ENCODE measurements around the gene EGR2.

The EGR2 gene

DNA sequence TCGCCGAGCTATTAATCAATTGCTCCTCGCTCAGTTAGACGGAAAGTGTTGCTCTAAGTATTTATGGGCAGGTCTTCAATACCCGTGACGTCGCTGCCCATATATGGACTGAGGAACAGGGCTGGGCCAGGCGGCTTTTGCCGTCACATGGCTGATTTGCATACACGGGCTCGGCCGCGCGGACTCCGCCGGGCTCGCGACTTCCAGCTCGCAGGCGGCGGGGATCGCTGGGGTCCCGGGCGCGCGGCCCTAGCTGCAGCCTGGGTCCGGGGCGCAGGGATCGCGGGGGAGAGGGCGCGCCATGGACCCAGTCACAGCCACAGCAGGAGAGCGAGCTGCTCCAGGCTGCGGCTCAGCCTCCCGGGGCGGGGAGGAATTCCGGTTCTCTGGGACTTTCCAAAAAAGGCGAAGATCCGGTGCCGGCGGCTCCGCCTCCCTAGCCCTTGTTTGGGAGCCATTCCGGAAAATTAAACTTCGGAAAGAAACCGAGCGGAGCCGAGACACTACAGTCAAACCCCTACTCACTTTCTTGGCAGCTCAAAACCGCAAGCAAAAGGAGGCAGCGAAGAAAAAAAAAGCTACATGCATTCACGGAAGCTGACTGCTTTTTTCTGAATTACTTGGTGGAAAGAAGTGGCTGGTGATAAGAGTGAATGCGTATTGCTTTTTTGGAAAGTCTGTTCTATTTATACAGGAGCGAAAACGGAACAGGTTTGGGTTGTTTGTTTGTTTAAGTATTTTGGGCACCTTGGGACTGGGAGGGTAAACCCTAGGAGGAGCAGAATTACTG, at the start of gene EGR2:
TSS of gene EGR2 (minus strand) at position 36 of the 790 bp plus-strand sequence. CDS start 337 bp downstream, outside the sequence.
- peak in 1 of 2 experiments; percentile 14 for DNase-seq

DNA sequence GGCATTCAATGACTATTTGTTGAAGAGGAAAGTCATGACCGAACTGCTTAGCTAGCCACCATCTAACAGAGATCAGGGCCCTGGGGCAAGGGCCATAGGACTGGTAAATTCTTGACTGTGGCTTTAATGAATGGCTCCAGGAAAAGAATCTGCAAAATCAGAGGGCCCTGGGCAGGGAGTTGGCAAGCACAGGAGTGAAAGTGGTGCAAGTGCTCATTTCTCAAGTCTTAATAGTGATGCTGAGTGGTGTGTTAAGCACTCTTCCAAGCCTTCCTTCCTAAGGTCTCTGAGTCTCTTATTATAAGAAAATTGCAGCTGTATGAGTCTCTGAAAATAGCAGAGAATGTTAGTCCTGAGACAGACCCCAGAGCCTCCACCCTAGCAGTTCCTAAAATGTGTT, 46.3 kb upstream of the EGR2 start:
- DNase-seq, result no peak

DNA sequence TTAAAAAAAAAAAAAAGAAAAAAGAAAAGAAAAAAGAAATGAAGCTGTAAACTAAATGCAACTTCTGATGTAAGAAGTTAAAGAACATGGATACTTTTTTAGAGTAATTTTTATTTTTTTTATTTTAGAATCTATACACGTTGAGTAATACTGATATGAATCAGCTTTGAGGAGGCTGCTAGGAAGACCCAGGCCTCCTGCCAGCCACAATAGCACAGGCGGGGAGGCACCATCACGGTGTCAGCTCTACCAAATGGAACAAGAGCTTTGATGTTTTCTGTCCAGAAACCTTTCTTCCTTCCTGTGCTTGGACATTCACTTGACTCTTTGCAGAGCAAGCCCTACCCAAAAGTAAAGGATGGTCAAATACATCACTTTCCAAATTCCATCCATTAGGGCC, 45.3 kb upstream of the EGR2 start:
- DNase-seq, result no peak

DNA sequence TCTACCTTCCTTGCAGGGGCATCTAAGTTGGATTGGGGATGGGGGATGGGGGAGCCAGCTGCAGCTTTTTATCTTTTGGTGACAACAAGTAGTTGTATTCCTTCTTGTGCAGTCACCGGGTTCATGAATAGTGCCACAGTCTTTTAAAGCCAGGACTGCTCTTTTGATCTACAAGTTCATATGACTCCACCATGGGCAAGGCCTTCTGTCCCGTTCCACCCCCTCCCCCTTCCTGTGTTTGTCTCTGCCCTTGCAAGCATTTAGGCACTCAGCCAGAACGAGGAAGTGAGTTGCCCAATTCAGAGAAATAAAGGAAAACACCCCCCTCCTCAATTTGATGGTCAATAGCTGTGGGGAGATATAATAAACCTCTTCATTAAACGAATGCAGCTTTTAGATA, 44.8 kb upstream of the EGR2 start:
- no peak for DNase-seq

DNA sequence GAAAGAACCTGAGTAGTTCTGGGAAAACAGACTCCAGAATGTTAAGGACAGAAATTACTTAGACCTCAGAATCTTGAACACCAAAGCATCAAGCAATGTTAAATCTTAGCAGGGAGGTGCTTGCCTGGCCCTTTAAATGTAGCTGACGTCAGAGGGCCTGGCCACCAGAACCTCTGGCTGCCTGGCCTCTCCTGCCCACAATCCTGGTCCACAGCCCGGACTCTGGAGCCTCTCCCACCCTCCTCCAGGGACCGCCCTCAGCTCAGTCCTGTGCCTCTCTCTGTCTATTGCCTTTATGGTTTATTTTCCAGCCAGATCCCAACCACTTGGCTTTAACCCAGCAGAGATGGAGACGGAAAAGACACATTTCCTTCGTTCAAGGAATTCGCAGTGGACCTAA, 42.2 kb upstream of the EGR2 start:
- no peak for DNase-seq

DNA sequence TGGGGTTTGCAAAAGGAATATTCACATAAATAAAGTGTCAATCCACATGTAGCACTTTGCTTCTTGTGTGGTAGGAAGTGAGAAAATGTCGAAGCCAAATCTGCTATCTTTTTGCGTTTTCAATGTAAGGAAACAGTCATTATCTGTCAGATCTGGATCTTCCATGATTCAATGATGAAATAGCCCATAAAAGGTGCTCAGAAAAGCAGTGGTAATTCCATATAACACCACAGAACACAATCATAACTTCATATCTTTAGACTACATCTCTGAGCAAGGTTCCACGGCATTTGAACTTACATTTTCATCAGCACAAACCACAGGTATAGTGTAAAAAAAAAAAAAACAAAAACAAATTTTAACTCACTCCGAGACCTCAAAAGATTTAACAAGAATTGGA, 39.9 kb upstream of the EGR2 start:
- DNase-seq, result no peak

DNA sequence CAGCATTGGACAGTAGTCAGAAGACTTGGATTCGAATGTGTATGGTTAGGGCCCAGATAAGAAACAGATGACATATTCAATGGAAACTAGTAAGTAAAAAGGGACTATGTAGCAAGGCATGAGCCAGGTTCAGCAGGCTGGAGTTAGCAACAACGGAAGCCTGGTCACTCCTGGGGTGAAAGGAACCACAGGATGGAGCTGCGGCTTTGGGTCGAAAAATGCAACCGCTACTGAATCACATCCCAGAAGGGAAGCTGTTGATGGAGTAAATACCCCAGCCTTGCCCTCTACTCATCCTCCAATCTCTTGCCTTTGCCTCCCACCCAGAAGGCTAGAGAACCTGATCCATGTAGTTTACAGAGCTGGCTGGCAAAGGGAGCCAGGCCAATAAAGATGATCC, 37.5 kb upstream of the EGR2 start:
- no peak for DNase-seq

DNA sequence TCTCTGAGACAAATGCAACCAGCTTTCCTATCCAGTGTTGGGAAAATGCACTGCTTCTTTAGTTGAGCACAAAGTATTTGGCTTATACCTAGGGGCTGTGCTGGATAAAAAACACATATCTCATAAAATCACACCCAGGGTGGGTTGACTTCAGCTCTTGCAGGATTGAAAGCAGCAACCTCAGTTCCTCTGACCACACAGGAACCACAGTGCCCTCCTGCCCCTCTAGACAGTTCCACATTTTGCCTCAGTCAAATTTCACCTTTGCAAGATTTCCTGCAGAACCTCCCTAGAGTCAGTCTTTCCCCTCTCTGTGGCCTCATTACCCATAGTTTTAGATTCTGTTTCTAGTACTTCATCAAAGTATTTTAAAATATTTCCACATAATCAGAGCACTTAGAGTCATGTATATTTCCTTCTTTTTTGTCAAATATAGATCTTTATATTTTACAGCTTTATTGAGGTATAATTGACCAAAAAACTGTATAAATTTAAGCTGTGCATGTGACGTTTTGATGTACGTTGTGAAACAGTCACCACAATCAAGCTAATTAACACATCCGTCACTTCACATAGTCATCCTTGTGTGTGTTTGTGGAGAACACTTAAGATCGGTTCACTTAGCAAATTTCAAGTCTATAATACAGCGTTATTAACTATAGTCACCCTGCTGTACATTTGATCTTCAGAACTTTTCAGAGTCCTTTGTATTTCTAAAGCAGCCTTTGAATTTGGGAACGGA, 37.0 kb upstream of the EGR2 start:
- DNase-seq, result no peak

DNA sequence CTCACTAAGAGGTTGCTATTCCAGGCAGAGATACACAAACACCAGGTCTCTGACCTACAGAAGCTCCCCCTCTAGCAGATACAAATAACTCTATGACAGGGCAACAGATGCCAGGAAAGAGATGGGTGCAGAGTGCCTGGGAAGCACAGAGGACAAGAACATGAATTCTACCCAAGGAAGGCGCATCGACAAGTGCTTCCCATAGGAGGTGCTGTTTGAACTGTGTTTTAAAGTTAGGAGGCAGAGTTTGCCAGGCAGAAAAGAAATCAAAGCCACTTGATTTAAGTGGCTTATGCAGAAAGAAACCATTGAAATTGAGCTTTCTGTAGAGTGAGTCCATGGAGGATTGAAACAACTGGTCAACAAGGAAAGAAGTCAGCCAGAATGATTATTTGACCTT, 35.3 kb upstream of the EGR2 start:
- no peak for DNase-seq

DNA sequence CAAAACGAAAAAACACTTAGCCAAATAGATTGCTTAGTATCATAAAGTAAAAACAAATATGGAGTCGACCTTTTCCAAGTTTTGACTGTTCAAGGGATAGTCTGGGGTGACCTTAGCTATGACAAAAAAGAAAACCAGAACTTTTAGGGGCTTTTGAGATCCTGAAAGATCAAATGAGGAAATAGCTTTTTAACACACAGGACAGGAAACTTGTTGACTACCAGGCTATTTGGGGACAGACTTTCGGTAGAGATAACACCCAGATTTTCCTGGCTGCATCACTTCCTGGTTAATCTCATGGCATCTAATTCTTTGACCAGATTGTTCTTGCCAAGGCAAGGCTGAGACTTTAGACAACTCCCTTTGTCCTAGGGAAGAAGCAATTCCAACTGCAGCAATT, 34.5 kb upstream of the EGR2 start:
- no peak for DNase-seq

DNA sequence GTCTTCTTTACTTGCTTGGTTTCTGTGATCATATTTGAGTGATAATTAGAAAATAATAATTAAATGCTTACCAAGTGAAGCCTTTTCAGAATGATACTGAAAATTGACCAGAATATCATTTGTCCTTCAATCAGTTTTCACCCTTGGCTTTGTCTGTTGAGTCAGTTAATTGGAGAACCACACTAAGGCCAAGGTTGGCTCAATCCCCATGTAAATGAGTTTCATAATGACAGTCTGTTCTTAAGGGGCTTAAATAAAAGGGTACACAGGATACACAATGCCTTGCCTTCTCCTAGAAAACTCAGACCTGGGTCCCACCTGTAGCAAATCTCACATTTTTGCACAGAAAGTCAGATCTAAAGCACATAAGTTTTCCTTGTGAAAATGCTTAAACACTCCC, 31.3 kb upstream of the EGR2 start:
- no peak for DNase-seq

DNA sequence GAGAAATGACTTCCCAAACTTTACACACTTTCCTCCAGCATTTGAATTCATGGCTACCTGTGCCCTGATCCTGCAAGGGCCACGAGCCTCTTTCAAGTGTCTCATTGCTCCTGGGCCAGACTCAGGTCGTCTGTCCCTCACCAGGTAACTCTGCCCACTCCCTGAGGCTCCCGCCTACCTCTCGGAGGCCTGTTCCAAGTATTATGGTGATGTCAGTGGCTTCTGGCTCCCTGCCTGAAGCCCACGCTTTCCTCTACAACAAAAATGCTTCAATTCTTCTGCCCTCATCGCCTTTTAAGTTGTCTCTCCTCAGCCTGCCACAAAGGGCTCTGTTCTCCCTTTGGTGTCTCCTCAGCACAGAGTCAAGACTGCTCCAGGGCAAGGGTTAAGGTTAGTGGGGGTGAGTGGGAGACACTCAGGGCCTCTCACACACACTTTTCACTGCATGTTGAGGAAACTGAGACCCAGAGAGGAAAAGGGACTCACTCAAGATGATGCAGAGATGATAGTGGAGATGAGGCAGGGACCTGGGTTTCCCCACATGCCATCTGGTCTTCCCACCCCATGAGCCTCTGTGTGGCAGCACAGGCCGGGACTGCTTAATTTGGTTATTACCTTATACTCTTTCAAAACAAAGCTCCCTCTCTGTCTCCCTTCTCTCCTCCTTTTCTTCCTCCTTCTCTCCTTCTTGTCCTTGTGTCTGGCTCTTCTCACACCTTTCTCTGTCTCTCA, 28.3 kb upstream of the EGR2 start:
- no peak for DNase-seq

DNA sequence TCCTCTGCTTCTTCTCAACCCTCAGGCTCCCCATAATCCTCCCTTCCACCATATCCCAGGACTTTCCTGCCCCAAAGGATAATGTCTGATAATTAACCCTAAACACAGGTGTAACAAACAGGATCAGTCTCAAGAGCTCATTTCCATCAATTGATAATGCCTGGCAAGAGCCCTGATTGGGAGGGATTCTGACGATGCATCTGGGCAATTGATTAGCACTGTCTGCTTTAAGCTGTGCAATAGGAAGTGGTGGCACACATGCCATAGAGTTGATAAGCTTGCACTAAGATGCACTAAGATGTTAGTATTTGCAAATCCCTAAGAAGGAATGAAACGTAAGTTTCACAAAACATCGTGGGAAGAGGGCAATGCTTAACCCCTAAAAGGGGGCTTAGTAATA, 27.4 kb upstream of the EGR2 start:
- no peak for DNase-seq

DNA sequence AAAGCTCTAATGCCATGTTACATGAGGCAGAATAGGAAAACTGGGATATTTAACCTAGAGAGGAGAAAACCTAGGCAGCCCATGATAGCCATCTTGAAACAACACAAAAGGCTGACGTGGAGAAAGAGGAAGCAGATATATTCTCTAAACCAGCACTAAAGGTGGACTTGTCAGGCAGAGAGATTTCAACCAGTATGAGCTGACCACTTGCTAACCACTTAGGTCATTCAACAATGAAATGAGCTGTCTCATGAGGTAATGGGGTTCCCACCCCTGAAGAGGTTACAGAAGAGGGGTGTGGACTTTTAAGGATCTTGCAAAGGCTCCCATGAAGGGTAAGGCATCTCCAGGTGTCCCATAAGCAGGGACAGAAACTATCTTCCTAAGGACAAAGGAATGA, 26.8 kb upstream of the EGR2 start:
- DNase-seq, result no peak

DNA sequence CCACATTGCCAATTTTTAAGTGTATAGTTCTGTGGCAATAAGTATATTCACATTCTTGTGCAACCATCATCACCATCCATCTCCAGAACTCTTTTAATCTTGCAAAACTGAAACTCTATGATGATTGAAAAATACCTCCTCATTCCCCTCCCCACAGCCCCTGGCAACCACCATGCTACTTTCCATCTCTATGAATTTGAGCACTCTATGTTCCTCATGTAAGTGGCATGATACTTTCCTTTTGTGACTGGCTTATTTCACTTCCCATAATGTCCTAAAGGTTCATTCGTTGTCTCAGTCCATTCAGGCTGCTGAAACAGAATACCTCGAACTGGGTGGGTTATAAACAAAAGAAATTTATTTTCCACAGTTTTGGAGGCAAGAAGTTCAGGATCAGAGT, 23.4 kb upstream of the EGR2 start:
- no peak for DNase-seq

DNA sequence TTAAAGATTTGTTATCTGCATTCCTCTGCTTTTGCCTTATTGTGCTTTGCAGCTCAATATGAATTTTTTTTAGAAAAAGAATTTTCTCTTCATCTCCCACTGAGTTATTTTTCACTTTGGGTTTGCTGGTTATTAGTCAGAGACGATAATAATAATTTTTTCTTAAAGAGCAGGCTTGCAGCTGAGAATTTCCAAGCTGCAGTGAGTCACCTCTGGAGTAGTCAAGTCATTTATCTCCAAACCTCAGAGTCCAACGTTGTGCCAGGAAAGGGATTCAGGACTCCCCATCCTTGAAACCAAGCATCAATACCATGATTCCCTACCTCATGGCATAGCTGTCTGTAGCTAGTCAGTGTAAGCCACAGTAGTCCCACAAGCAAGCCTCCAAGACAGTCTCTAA, 15.2 kb upstream of the EGR2 start:
- DNase-seq, result no peak

DNA sequence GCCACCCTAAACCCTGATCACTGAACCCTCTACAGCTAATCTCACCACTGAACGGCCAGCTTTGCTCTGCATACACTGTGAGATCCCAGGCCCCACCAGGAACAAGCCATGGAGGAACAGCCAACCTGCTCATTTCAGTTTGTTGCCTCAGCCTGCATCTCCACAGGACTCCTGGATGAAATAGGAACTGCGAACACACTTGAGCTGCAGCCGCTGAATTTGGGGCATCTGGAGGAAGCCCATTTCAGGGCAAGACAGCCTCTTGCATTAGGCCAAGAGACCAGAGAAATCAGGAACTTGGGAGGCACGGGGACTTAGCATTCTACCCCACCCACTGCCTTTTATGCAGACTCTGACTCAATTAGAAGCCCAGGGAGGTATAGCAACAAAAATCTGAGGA, 14.5 kb upstream of the EGR2 start:
- DNase-seq, result no peak

DNA sequence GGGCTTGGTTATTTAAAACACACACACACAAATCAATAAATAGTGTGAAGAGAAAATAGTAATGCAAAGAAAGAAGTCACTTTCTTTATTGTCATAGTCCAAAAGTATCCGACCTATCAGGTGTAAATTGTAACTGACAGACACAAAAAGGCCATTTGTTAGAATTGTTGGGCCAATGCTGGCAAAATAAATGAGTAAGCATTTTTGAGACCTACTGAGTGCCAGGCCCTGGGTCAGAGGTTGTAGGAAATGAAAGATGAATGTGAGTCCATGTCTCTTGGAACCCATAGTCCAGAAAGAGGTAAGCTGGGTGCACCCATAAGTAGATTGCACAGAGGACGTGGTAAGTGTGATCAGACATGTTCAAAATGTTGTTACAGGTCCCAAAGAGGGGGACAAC, 13.5 kb upstream of the EGR2 start:
- no peak for DNase-seq

DNA sequence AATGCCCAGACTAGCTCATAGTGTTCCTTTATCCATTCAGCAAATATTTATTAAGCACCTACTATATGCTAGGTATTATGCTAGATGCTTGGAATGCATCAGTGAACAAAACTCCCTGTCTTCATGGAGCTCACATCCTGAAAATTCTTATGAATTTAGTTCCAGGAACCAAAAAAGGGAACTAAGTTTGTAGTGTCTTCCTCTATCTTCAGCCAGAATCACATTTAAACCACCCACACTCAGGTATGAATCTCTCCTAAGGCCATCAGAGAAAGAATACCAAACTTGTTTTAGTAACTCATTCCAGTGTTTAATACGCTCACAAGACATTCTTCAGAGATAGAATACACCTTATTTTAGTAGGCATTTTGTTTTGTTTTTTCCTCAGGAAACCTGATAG, 10.1 kb upstream of the EGR2 start:
- no peak for DNase-seq

DNA sequence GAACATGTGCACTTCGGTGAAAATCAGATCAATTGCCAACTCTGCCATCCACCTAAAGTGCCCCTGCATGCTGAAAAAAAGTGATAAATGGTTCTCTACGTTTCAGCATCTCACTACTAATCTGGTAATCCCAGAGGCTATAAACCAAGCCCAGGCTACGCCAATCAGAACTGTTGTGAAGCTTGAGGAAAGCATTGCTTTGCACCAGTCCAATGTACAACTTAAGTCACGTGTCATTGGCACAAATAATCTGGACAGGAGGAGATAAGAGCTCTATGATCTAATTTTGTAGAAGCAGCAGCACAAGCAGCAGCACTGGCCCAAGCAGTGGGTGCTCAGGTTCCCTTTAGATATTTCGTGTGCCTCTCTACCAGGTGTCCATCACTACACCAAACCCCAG, 4.4 kb upstream of the EGR2 start:
- no peak for DNase-seq

DNA sequence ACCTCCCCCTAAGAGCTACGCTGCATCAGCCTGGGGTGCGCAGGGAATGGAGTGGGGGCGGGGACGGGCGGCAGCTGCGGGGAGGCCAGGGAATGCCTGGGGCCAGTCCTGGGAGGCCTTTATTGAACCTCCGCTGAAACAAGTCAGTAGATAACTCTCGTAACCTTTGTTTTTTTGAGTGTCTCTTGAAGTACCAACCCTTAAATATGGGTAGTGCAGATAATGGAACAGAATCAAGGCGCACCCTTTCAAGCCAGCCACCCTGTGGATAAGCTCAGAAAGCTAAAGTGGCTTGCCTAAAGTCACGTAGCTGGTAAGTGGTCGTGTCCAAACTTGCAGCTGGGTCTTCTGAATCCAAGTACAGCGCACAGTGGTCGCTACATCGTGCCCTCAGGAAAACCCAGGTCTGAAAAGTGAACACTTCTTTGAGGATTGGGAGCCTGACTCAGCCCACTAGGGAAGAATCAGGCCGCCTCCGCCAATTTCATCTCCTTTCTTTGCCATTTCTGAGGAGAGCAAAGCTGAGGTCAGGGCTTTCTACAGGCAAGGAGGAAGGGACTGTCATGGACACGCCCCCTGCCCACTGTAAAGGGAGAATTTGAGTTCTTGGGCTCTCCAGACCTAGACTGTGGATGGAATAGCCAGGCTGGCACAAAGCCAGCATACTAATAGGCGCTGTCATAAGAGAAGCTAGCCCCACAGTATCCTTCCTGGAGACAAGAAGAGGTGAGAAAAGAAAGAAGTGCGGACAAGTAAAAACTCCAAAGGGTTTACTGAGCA, 3.2 kb upstream of the EGR2 start:
- DNase-seq, result no peak

DNA sequence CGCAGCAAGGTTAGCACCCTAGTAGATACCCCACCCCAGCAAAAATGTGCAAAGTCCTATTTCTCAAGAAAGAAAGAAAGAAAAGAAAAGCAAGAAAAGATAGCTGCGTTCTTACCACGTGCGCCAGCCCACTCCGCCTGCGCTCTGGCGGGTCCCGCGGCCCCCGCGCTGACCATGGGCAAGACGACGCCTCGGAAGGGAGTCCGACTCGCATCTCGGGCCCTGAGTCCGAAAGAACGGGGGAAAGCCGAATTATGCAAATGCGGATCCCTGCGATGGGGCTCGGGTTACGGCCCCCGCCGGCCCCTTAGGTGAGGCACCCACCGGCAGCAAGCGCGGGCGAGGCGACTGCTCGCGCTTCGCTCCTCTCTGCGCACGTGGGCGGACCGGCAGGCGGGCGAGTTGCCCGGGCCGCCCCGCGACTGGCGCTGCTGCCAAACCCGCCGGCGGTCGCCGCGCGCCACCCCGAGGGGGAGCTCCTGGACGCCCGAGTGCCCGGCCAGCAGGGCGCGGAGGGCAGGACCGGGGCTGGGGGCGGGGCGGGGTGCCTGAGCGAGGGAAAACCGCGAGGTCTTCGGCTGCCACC, 2.4 kb upstream of the EGR2 start:
- DNase-seq, result no peak

Data from NCI-H1930 (cell line).